Tibial artery (tissue), 4 donors: ENCODE results near the gene TUBB4A.

Experiments
- DNase-seq, 2 donors: peaks; one replicate each; pipeline ENCODE4 v3.0.0-alpha.2; 2019
- H3K27ac ChIP-seq, 2 donors: fragments of 200-600 bp; sonication (generic) in 1 of 2; 1 replicate in 1 of 2; 2 replicates in 1 of 2; pipeline ENCODE4 v1.5.1; 2018 to 2019; ENCODE audit warnings: mild to moderate bottlenecking in 1 of 2
- H3K27me3 ChIP-seq, 2 donors: fragments of 200-600 bp; sonication (generic) in 1 of 2; one replicate each; pipeline versions ENCODE4 v1.5.1 to v1.6.0; 2016 to 2019
- H3K36me3 ChIP-seq, 3 donors: fragments of 200-600 bp; sonication (generic) in 2 of 3; one replicate each; pipeline ENCODE4 v1.5.1; 2016 to 2019; ENCODE audit warnings: mild to moderate bottlenecking in 2 of 3
- H3K4me1 ChIP-seq, 4 donors: fragments of 200-600 bp; sonication (generic) in 2 of 4; 1 replicate in 3 of 4; 2 replicates in 1 of 4; pipeline ENCODE4 v1.5.1; 2016 to 2019
- H3K4me3 ChIP-seq, 2 donors: fragments of 200-600 bp; sonication (generic) in 1 of 2; 1 replicate in 1 of 2; 2 replicates in 1 of 2; pipeline ENCODE4 v1.5.1; 2018 to 2019; ENCODE audit warnings: mild to moderate bottlenecking in 2 of 2
- H3K9me3 ChIP-seq, 3 donors: fragments of 200-600 bp; sonication (generic) in 1 of 3; one replicate each; pipeline ENCODE4 v1.5.1; 2016 to 2019
- intact Hi-C: fragments of 100-400 bp; cut with DNase I; formaldehyde crosslinking; loops from one replicate; pipeline ENCODE4 v1.15.0; 2023; ENCODE audit warnings: low total_unique reads
- TF ChIP-seq, protein P1 (sequence below), 2 experiments: fragments of 200-600 bp in 1 of 2; fragments of 450-650 bp in 1 of 2; IDR thresholded peaks; one replicate each; pipeline ENCODE4 v1.5.1; 2017 to 2019; ENCODE audit warnings: antibody characterized with exemption in 2 of 2, mild to moderate bottlenecking in 1 of 2, moderate library complexity in 1 of 2

Gene TUBB4A

DNA sequence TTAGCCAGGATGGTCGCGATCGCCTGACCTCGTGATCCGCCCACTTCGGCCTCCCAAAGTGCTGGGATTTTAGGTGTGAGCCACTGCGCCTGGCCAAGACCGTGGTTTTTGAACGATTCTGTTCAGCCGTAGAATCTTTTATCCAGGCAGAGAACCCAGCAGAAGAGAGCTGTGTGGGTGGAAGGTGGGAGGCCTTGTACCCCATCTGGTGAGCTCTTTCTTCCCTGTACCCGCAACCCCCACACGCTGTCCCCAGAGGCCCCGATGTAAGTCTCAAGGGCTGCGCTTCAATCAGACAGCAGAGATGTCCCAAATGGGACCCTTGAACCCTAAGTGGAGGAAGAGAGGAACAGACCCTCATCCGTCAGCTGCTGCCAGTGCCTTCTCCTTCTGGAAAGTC, 46.2 kb downstream of the TUBB4A start:
- Histone ChIP-seq H3K27me3 (no peaks in the 10 kb centered on the region), H3K36me3 (peaks cover 29 to 64% (median 53%) of the 10 kb centered on the region in 3 donors), H3K9me3 (peaks cover 0 to 12% (median 11%) of the 10 kb centered on the region in 3 donors), H3K27ac (no peak overlapping the region), H3K4me3 (no peak overlapping the region), H3K4me1 (peaks cover 0 to 23% (median 14%) of the 10 kb centered on the region in 4 donors)
- TF ChIP-seq, protein P1, sequence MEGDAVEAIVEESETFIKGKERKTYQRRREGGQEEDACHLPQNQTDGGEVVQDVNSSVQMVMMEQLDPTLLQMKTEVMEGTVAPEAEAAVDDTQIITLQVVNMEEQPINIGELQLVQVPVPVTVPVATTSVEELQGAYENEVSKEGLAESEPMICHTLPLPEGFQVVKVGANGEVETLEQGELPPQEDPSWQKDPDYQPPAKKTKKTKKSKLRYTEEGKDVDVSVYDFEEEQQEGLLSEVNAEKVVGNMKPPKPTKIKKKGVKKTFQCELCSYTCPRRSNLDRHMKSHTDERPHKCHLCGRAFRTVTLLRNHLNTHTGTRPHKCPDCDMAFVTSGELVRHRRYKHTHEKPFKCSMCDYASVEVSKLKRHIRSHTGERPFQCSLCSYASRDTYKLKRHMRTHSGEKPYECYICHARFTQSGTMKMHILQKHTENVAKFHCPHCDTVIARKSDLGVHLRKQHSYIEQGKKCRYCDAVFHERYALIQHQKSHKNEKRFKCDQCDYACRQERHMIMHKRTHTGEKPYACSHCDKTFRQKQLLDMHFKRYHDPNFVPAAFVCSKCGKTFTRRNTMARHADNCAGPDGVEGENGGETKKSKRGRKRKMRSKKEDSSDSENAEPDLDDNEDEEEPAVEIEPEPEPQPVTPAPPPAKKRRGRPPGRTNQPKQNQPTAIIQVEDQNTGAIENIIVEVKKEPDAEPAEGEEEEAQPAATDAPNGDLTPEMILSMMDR (IDR thresholded peaks at IDR 0.05) = no peak
- intact Hi-C loops = no loop called here
- no peak for DNase-seq

DNA sequence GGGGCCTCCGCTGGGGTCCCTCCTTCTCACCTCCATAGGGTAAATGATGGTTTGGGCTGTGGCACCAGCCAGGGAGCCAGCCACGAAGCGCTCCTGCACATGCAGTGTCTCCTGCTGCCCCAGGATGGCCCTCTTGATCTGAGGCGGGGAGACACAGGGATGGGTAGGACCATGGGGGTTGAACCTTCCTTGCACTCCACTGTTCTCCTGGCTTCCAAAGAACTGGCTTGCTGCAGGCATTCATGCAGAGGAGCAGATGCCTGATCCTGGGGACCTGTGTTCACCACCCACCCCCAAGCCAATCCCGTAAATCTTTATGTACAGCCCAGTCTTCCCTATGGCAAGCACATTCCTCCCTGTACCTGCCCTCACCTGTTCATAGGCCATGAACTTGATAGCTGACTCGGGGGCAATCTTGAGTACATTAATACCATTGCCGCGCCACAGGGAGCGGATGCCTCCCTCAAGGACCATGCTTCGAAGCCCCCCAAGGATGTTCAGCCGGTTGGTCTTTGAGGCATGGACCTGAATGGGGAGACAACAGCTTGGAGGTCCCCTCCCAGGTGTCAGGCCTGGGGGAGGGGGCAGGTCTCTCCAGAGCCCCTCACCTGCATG, 48.1 kb downstream of the TUBB4A start:
- H3K4me1 ChIP-seq = peaks cover 0 to 15% (median 11%) of the 10 kb centered on the region in 4 donors
- H3K27me3 ChIP-seq = no peaks in the 10 kb centered on the region
- H3K36me3 ChIP-seq = peaks cover 29 to 73% (median 55%) of the 10 kb centered on the region in 3 donors
- TF ChIP-seq, protein P1 (IDR thresholded peaks at IDR 0.05) = no peak
- no peak overlapping the region for H3K27ac ChIP-seq
- no peak overlapping the region for H3K4me3 ChIP-seq
- DNase-seq = no peak
- intact Hi-C loops = no loop called here
- H3K9me3 ChIP-seq = peaks cover 0 to 12% (median 11%) of the 10 kb centered on the region in 3 donors

DNA sequence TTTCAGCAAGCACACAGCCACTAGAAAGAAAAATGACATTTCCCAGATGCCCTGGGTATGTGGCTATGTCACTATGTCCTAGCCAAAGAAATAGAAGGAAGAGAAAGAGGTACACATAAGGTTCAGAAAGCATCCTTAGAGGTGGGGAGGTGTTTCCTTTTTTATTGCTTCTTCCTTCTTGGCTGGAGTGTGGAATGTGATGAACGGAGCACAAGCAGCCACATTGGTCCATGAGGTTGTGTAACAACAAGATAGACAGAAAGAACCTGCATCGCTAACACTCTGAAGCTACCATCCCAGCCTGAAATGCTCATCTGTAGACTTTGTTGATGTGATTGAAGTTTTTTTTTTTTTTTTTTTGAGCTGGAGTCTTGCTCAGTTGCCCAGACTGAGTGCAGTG, 49.2 kb downstream of the TUBB4A start:
- no peaks in the 10 kb centered on the region for H3K27me3 ChIP-seq
- intact Hi-C loops = no loop called here
- H3K4me3 ChIP-seq = no peak overlapping the region
- H3K4me1 ChIP-seq = peaks cover 0 to 3% (median under 1%) of the 10 kb centered on the region in 4 donors
- H3K36me3 ChIP-seq = peaks cover 29 to 75% (median 55%) of the 10 kb centered on the region in 3 donors
- TF ChIP-seq, protein P1 (IDR thresholded peaks at IDR 0.05) = no peak
- DNase-seq = no peak
- H3K9me3 ChIP-seq = peaks cover 0 to 12% (median 11%) of the 10 kb centered on the region in 3 donors
- no peak overlapping the region for H3K27ac ChIP-seq

DNA sequence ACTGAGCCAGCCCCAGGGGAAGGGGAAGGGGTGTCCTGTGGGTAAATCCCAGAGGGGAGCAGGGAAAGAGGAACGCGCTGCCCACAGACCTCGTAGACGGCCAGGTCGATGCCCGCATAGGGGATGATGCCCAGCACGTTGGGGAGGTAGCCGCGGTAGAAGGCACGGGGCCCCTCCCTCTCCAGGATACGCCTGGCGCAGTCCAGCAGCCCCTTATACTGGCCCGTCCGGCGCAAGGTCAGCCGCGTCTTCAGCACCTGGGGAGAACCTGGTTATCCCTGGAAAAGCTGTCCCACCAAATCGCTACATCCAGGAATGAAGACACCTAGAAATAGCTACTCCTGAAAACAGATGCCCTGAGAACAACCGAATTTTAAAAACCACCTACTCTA, 49.9 kb downstream of the TUBB4A start:
- TF ChIP-seq, protein P1 (IDR thresholded peaks at IDR 0.05) = no peak
- Histone ChIP-seq H3K27me3 (no peaks in the 10 kb centered on the region), H3K4me1 (no peaks in the 10 kb centered on the region), H3K27ac (no peak overlapping the region), H3K36me3 (peaks cover 29 to 81% (median 55%) of the 10 kb centered on the region in 3 donors), H3K4me3 (no peak overlapping the region), H3K9me3 (peaks cover 0 to 12% (median 11%) of the 10 kb centered on the region in 3 donors)
- no peak for DNase-seq
- intact Hi-C loops = no loop called here

DNA sequence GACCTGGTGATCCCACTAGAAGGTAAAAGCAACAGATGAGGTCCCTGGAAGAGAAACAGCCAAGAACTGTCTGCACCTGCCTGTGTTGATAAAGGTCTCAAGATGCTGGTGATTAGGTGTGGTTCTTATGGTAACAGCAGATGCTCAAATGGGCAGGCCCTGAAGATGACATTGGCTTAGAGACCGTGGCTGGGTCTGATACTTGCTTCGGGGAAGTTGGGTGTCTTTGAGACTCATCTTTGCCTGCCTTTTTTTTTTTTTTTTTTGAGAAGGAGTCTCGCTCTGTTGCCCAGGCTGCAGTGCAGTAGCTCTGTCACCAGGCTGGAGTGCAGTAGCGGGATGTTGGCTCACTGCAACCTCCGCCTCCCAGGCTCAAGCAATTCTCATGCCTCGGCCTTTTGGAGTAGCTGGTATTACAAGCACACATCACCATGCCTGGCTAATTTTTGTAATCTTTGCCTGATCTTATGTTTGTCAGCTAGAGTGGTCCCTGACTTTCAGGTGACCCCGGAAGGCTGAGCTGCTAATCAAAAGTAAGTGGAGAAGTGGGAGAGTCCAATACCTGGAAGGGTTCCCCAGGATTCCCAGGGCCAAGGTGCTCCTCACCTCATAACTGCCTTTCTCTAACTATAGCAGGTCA, 50.4 kb downstream of the TUBB4A start:
- no peak overlapping the region for H3K27ac ChIP-seq
- no peak for DNase-seq

More for the DNA sequence above, 50.4 kb downstream of the TUBB4A start:
- Histone ChIP-seq H3K9me3 (peaks cover 0 to 12% (median 11%) of the 10 kb centered on the region in 3 donors), H3K36me3 (peaks cover 31 to 81% (median 58%) of the 10 kb centered on the region in 3 donors), H3K4me1 (no peaks in the 10 kb centered on the region), H3K27me3 (no peaks in the 10 kb centered on the region), H3K4me3 (no peak overlapping the region)
- intact Hi-C loops = no loop called here
- TF ChIP-seq, protein P1 (IDR thresholded peaks at IDR 0.05) = no peak
